Middle frontal gyrus (tissue), 1 donor: ENCODE results near the gene BATF3.
"Not testable (repeated sequence)": the region's sequence is repeated elsewhere in the genome, so short reads cannot be mapped to it uniquely, and the experiment has no call there.

Source experiments
- DNase-seq: peaks from one replicate; pipeline ENCODE4 v3.0.0-alpha.2; 2015; ENCODE audit warnings: low spot score; ENCODE audit errors: extremely low spot score

BATF3 gene

DNA sequence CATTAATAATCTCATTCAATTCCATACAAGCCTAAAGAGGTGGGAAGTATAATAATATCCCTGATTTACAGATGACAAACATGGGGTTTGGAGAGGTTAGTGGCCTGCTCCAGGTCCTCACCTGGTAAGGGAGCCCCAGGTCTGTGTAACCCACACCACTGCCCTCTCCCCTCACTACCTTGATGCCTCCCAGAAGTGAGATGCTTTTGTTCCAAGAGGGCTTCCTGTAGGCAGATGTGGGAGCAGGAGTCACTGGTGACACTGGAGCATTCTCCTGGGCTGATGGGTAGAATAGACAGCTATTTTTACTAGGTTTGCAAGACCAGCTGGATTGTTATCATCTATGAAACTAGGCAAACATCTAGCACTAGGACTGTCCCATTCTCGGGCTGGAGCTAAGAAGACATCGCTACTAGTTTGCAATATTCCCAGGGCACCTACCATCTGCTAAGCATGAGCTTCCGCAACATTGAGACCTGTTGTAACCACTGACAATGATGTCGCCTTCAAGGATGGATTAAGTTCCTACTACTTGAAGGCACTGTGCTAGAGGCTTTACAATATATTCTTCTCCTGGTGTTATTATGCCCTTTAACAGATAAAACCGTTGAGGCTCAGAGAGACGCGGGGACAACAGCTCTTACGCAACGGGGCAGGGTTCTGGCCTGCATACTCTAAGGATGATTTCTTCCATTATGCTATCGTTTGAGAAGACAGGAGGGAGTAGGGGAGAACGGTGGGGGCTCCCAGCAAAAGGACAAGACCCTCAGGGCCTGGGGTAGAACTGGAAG, 35.0 kb downstream of the BATF3 start:
- DNase-seq: no peak

- not testable (repeated sequence) for DNase-seq
Observed at GRCh38 chr1:212658250-212658649, 41.4 kb downstream of the BATF3 start.

DNA sequence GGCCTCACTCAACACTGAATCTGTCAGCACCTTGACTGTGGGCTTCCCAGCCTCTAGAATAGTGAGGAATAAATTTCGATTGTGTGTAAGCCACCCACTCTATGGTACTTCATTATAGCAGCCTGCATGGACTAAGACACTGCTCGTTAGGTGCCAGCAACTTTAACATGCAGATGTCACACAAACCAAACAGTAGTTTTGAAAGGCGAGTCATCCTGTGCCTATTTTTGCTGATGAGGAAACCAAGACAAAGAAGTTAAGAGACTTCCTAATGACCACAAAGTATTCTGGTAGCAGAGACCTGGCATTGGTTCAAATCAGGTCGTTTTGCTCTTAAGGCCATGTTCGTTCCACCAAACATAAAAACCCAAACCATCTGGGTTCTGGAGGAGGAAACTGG, 42.9 kb downstream of the BATF3 start:
- no peak for DNase-seq

DNA sequence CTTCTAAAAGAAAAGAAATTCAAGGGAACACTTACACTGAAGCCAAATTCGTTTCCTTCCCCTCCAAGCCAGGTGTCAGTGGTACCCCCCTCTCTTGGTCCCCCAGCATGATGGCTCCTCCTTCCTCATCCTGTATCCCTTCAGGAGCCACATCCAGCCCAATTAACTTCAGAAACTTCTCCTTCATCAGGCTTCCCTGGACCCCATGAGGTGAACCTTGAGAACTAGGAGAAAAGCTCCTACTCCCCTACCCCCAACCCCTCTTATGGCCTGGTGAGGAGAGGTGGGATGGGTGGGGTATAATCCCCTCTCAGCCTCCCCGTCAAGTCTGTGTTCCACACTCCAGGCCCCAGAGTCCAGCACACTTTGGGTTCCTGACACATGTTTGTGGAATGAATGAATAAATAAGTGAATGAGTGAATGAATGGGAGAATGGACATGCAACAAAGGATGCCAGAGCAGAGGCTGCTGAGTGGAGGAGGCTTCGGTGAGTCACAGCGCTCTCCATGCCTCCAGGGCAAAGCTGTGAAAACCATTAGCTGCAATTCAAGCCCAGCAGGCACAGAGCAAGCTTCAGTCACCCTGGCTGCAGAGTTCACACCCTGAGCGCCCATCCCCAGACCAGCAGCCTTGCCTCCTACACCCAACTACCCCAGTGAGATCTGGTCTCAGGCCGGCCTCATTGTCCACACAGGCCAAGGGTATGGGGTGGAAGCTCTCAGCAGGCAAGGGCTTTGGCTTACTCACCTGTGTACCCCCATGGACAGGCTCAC, 43.8 kb downstream of the BATF3 start:
- DNase-seq: no peak

DNA sequence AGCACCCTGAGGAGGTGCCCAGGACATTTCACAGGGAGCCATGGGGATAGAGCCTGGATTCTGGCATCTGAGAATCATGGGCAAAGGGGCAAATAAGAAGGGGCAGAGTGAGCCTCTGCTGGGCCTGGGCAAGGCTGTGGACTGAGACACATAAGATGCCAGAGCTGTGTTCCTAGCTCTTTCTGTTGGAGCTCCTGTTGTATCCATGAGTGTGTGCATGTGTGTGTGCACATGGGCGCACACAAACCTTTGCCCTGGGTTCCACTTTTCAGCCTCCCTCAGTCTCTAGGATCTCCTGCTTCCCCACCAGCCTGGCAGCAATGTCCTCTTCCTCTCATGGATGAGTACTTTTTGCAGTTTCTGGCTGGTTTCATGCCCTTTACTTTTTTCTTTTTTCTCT, 47.0 kb downstream of the BATF3 start:
- DNase-seq: no peak

DNA sequence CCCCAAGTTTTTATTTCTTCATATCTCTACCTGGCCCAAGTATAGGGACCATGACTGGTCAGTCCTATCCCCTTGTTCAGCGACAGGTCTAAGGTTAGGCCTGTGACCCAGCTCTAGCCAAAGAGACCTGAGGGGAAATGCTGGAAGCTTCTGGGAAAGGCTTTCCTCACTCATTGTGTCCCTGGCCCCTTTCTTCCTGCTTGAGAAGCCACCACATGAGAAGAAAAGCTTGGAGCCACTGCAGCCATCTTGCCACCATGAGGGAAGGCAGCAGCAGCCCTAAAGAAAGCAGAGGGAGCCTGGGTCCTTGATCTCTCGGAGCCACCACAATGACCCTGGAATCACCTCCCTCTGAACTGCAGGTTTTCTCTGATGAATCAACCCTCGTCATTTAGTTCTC, 47.7 kb downstream of the BATF3 start:
- DNase-seq: no peak

GRCh38 chr1:212651521-212651920, 48.1 kb downstream of the BATF3 start:
- DNase-seq: no peak

- DNase-seq: no peak
Observed at GRCh38 chr1:212650228-212650627, 49.4 kb downstream of the BATF3 start.

DNA sequence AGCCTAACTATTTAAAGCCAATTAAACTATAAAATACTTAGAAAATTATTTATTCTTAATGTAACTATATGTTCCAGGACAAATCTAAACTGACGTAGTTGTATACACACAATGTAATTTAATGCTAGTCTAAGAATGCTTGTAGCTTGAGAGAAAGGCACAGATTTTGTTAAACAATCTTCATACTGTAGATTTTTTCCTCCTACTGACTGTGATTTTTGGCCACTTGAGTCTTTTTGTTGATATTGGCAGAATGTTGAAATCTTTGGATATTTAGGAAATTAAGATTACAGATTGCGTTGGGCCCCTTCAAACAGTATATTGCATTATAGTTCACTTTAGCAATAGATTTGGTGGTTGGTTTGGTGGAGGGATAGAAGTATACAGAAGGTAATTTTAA, 50.6 kb downstream of the BATF3 start:
- no peak for DNase-seq

DNA sequence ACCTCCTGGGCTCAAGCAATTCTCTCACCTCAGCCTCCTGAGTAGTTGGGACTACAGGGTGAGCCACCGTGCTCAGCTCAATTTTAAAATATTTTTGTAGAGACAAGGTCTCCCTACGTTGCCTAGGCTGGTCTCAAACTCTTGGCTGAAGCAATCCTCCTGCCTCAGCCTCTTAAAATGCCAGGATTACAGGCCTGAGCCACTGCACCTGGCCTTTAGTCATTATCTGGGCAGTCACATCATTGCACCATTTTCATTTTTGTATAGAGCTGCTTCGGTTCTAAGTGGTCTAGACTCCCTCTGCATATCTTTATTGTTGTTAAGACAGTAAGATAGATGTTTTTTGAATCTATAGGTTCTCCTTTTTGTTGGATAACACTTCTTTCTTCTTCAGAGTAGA, 51.2 kb downstream of the BATF3 start:
- DNase-seq: no peak

DNA sequence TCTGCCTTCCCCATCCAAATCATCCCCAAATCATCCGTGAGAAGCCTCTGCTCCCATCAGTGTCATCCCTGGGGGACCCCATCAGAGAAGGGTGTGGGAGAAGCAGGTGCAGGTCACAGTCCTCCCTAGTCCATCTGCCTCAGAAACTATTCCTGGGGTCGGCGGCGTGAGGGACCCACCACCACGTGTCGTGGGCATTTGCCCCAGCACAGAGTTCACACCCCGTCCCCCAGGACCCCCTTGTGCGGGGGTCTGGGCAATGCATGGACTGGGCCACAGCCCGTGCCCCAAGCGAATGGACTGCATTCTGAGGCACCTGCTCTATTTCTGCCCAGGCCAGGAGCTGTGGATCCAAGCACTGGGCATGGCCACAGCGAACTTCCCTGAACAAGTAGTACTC, 52.6 kb downstream of the BATF3 start:
- no peak for DNase-seq

DNA sequence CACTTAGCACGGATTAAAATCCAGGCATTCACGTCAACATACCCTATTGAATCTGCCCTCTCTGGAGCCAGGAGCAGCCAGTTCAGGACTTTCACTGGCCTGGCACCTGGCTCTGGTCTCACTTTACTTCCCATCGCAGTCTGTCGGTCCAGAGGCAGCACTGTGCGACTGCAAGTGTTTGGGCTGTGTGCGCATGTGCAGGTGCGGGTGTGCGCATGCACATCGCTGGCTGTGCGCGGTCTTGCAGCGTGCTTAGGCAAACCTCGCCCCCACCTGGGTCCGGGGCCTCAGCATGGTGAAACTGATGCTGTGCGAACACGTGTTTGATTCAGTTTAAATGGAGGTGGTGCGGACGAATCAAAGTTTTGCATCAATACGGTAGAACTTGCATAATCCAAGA, 53.1 kb downstream of the BATF3 start:
- no peak for DNase-seq

GRCh38 chr1:212645546-212646543, 53.8 kb downstream of the BATF3 start:
- DNase-seq: no peak

- no peak for DNase-seq
Observed at GRCh38 chr1:212644866-212645545, 54.6 kb downstream of the BATF3 start.

GRCh38 chr1:212643877-212644276, 55.8 kb downstream of the BATF3 start:
- DNase-seq: no peak

- no peak for DNase-seq
Observed at GRCh38 chr1:212641956-212642355, 57.7 kb downstream of the BATF3 start.

DNA sequence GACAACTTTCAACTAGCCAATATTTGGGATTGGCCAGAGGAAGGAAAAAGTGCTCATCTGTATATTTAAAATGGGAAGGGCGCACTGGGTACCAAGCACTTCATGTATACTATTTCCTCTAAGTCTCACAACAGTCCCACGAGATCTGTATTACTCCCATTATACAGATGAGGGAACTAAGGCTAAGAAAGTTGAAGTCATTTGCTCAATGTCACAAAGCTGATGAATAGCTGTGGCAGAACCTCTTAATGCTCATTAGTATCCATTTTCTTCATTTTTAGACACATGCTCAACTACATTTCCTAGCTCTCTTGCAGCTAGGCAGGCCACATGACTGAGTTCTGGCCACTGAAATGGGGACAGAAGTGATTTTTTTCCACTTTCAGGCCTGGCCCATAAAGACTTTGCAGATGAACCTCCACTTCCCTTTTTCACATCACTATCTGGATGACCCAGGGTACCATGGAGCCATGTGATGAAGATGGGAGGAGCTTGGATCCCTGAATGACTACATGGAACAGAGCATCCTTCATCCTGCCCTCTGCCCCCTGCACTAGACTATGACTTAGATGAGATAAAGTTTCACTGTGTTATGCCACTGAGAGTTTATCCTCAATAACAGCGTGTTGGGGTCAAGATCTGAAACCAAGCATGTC, 59.3 kb downstream of the BATF3 start:
- DNase-seq: no peak

DNA sequence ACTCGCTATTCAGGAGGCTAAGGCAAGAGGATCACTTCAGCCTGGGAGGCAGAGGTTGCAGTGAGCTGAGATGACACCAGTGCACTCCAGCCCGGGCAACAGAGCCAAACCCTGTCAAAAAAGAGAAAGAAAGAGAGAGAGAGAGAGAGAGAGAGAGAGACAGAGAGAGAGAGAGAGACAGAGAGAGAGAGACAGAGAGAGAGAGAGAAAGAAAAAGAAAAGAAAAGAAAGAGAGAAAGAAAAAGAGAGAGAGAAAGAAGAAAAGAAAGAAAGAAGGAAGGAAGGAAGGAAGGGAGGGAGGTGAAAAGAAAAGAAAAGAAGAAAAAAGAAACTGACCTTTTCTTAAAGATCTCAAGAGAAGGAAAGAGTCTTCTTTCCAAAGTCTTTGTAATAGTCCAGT, 60.1 kb downstream of the BATF3 start:
- DNase-seq: not testable (repeated sequence)

- DNase-seq: no peak
Observed at GRCh38 chr1:212638492-212639151, 61.0 kb downstream of the BATF3 start.

DNA sequence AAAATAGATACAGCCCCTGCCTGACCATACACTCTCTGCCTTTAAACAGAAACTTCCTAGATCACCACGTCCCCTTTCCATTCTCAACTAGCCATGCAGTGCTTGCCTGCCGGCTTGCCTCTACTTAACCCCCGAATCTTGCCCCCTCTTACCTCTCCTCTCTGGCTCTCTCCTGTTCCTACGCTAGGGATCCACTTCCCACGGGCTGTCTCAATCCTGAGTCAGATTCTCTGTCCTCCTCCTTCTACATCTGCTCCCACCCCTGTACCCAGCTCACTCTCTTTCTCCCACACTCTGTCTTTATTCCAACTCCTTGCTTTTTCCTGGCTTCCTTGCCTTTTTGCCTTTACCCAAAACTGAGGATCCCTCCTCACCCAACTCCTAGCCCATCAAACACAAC, 61.7 kb downstream of the BATF3 start:
- no peak for DNase-seq
